SK-N-SH (cell line): ENCODE data around the gene ANKRD33B. TPM values are rescaled to one million over a fixed set of nuclear protein-coding genes. Genes with fewer than 3 reads are reported as not detected.

Experiments used
- CTCF ChIA-PET: fragments of 300-600, 350-600 bp; formaldehyde crosslinking; extraction: SDS; loops from one replicate; lab custom pipeline; 2021; lab: Yijun Ruan, JAX
- POLR2A ChIA-PET: fragments of 350-600 bp; sonication (Branson Sonifier 250); formaldehyde crosslinking; extraction: SDS; loops from one replicate; lab custom pipeline; 2020; ENCODE audit warnings: antibody characterized with exemption, inconsistent platforms; lab: Yijun Ruan, JAX
- DNase-seq: peaks from one replicate; pipeline ENCODE4 v3.0.0; 2012
- H2AFZ ChIP-seq: fragments of 200-600 bp; sonication (generic); 2 replicates; pipeline ENCODE4 v1.8.1; 2016; ENCODE audit warnings: antibody characterized with exemption, mild to moderate bottlenecking, low read depth
- H3F3A ChIP-seq: fragments of 200-600 bp; sonication (generic); replicated peaks from 2 replicates; pipeline ENCODE3; 2016; ENCODE audit warnings: antibody characterized with exemption, mild to moderate bottlenecking; ENCODE audit not compliant: insufficient read depth
- H3K27ac ChIP-seq, 2 experiments: fragments of 200-500 bp in 1 of 2; fragments of 200-600 bp in 1 of 2; sonication (Bioruptor generic) in 1 of 2; sonication (generic), shearing (Covaris generic) in 1 of 2; 2 replicates each; pipeline versions ENCODE4 v1.5.1 to v1.6.1; 2014 to 2016; ENCODE audit warnings: low read depth in 2 of 2, inconsistent platforms in 1 of 2, low read length in 1 of 2, mild to moderate bottlenecking in 1 of 2, mixed read lengths in 1 of 2
- H3K27me3 ChIP-seq: fragments of 200-600 bp; sonication (generic), shearing (Covaris generic); 2 replicates; pipeline ENCODE4 v1.6.1; 2016; ENCODE audit warnings: mixed run types; ENCODE audit not compliant: insufficient read depth
- H3K36me3 ChIP-seq, 2 experiments: fragments of 200-500 bp in 1 of 2; fragments of 200-600 bp in 1 of 2; sonication (Bioruptor generic) in 1 of 2; sonication (generic) in 1 of 2; replicated peaks in 1 of 2; 2 replicates each; pipeline versions ENCODE3 to v1.5.1; 2014 to 2016; ENCODE audit warnings: low read length in 1 of 2, mild to moderate bottlenecking in 1 of 2; ENCODE audit not compliant: insufficient read depth in 2 of 2, control insufficient read depth in 1 of 2
- H3K4me1 ChIP-seq, 2 experiments: fragments of 200-500 bp in 1 of 2; fragments of 200-600 bp in 1 of 2; sonication (Bioruptor generic) in 1 of 2; sonication (generic), shearing (Covaris generic) in 1 of 2; 2 replicates each; pipeline versions ENCODE4 v1.5.1 to v1.6.1; 2014 to 2016; ENCODE audit warnings: low read depth in 1 of 2, low read length in 1 of 2, mixed run types in 1 of 2; ENCODE audit not compliant: insufficient read depth in 2 of 2, control insufficient read depth in 1 of 2
- H3K4me2 ChIP-seq: fragments of 200-600 bp; sonication (generic), shearing (Covaris generic); 2 replicates; pipeline ENCODE4 v1.6.1; 2017; ENCODE audit warnings: mixed run types
- H3K4me3 ChIP-seq, 2 experiments: fragments of 200-500 bp in 1 of 2; fragments of 200-600 bp in 1 of 2; sonication (Bioruptor generic) in 1 of 2; sonication (generic), shearing (Covaris generic) in 1 of 2; 2 replicates each; pipeline versions ENCODE4 v1.5.1 to v1.8.1; 2014 to 2016; ENCODE audit warnings: low read depth in 2 of 2, inconsistent platforms in 1 of 2, low read length in 1 of 2, mild to moderate bottlenecking in 1 of 2, mixed read lengths in 1 of 2, moderate library complexity in 1 of 2
- H3K79me2 ChIP-seq: fragments of 200-600 bp; sonication (generic); 2 replicates; pipeline ENCODE4 v1.8.1; 2017; ENCODE audit warnings: mild to moderate bottlenecking; ENCODE audit not compliant: insufficient read depth
- H3K9ac ChIP-seq: fragments of 200-600 bp; sonication (generic); 2 replicates; pipeline ENCODE4 v1.6.1; 2017; ENCODE audit warnings: mixed run types
- H3K9me2 ChIP-seq: fragments of 200-600 bp; sonication (generic); 2 replicates; pipeline ENCODE4 v1.6.1; 2017; ENCODE audit warnings: mixed run types
- H3K9me3 ChIP-seq: fragments of 200-600 bp; sonication (generic); 2 replicates; pipeline ENCODE4 v1.6.1; 2017; ENCODE audit warnings: mixed run types, mild to moderate bottlenecking, moderate library complexity
- H4K20me1 ChIP-seq: fragments of 200-600 bp; sonication (generic); 2 replicates; pipeline ENCODE4 v1.6.1; 2017; ENCODE audit warnings: mild to moderate bottlenecking, mixed run types; ENCODE audit not compliant: insufficient read depth
- CHD2 ChIP-seq: fragments of 150-350 bp; IDR thresholded peaks from 2 replicates; pipeline ENCODE4 v1.6.1; 2018; ENCODE audit warnings: low read length; ENCODE audit not compliant: partially characterized antibody
- EP300 ChIP-seq, 2 experiments: IDR thresholded peaks; 2 replicates each; pipeline versions ENCODE4 v1.4.0 to v1.6.1; 2012; ENCODE audit warnings: borderline replicate concordance in 1 of 2, low read depth in 1 of 2, low read length in 1 of 2
- GABPA ChIP-seq: IDR thresholded peaks from 2 replicates; pipeline ENCODE4 v1.4.0; 2012; ENCODE audit warnings: low read depth, mild to moderate bottlenecking
- MXI1 ChIP-seq: IDR thresholded peaks from 2 replicates; pipeline ENCODE4 v1.6.1; 2012; ENCODE audit warnings: mild to moderate bottlenecking, low read depth, low read length, improper control_type of control experiment
- POLR2AphosphoS5 ChIP-seq: IDR thresholded peaks from 2 replicates; pipeline ENCODE4 v1.6.1; 2012; ENCODE audit warnings: low read depth, low read length
- RCOR1 ChIP-seq: fragments of 150-350 bp; IDR thresholded peaks from 2 replicates; pipeline ENCODE4 v1.6.1; 2017; ENCODE audit warnings: antibody characterized with exemption, low read length
- RFX5 ChIP-seq: IDR thresholded peaks from 2 replicates; pipeline ENCODE4 v1.6.1; 2012; ENCODE audit warnings: mild to moderate bottlenecking, improper control_type of control experiment, low read length
- RXRA ChIP-seq: IDR thresholded peaks from 2 replicates; pipeline ENCODE4 v1.4.0; 2012; ENCODE audit warnings: low read depth, mild to moderate bottlenecking, borderline replicate concordance
- TAF1 ChIP-seq: IDR thresholded peaks from 2 replicates; pipeline ENCODE4 v1.6.1; 2012; ENCODE audit warnings: low read depth, mild to moderate bottlenecking, low read length, moderate library complexity, borderline replicate concordance
- TCF12 ChIP-seq: IDR thresholded peaks from 2 replicates; pipeline ENCODE4 v1.4.0; 2012
- YY1 ChIP-seq: IDR thresholded peaks from 2 replicates; pipeline ENCODE4 v1.4.0; 2012; ENCODE audit warnings: low read depth, mild to moderate bottlenecking
- WGBS: methylation state at CpG from one replicate; pipeline ENCODE4 v1.1.6; 2017; ENCODE audit warnings: low lambda C conversion rate; 5-methylcytosine and 5-hydroxymethylcytosine counted together
- polyA plus RNA-seq, 3 experiments: library from polyadenylated mRNA; depleted of rRNA; stranded (reverse); fragments of >200 nt; gene quantifications; 2 replicates each; pipeline ENCODE4 v1.2.3, GENCODE V29; 2012
- TF ChIP-seq, protein P1 (sequence below): IDR thresholded peaks from 2 replicates; pipeline ENCODE4 v1.6.1; 2012; ENCODE audit warnings: mild to moderate bottlenecking, low read depth, low read length, moderate library complexity
- TF ChIP-seq, protein P2 (sequence below): fragments of 150-350 bp; IDR thresholded peaks from 2 replicates; pipeline ENCODE4 v1.6.1; 2017; ENCODE audit warnings: antibody characterized with exemption, low read length, low read depth, borderline replicate concordance
- TF ChIP-seq, protein P3 (sequence below): IDR thresholded peaks from 2 replicates; pipeline ENCODE4; 2012
- TF ChIP-seq, protein P4 (sequence below): IDR thresholded peaks from 2 replicates; pipeline ENCODE4 v1.4.0; 2012; ENCODE audit warnings: low read depth

The ANKRD33B gene
- polyA plus RNA-seq, 1 of the 3 experiments (the other 2 are of a cell fraction) = 1.8 TPM

DNA sequence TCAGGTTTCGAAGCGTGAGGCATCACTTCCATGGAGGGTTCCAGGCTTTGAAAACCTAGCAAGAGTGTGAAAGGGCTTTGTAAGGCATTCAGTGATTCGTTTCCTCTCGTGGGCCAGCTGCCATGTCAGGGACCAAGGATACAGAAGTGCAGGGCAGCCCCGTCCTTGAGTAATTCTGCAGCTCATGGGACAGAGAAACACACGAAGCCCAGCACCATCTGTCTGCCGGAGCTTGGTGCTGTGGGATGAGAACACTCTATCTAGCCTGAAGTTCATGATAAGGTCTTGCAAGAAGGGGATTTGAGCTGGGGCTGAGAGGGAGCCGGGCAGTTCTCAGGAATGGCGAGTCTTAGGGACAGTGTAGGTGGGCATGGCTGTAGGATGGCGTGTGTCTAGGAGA lies 55.8 kb downstream of the ANKRD33B start:
- no peak for TF ChIP-seq TAF1
- no peak for TF ChIP-seq RFX5
- no peak for TF ChIP-seq GABPA
- TF ChIP-seq MXI1 = no peak
- TF ChIP-seq CHD2 = no peak
- TF ChIP-seq YY1 = no peak
- no peak for TF ChIP-seq TCF12
- TF ChIP-seq RCOR1 = no peak
- no peak for TF ChIP-seq POLR2AphosphoS5
- TF ChIP-seq, protein P1, sequence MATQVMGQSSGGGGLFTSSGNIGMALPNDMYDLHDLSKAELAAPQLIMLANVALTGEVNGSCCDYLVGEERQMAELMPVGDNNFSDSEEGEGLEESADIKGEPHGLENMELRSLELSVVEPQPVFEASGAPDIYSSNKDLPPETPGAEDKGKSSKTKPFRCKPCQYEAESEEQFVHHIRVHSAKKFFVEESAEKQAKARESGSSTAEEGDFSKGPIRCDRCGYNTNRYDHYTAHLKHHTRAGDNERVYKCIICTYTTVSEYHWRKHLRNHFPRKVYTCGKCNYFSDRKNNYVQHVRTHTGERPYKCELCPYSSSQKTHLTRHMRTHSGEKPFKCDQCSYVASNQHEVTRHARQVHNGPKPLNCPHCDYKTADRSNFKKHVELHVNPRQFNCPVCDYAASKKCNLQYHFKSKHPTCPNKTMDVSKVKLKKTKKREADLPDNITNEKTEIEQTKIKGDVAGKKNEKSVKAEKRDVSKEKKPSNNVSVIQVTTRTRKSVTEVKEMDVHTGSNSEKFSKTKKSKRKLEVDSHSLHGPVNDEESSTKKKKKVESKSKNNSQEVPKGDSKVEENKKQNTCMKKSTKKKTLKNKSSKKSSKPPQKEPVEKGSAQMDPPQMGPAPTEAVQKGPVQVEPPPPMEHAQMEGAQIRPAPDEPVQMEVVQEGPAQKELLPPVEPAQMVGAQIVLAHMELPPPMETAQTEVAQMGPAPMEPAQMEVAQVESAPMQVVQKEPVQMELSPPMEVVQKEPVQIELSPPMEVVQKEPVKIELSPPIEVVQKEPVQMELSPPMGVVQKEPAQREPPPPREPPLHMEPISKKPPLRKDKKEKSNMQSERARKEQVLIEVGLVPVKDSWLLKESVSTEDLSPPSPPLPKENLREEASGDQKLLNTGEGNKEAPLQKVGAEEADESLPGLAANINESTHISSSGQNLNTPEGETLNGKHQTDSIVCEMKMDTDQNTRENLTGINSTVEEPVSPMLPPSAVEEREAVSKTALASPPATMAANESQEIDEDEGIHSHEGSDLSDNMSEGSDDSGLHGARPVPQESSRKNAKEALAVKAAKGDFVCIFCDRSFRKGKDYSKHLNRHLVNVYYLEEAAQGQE = no peak
- TF ChIP-seq, protein P2, sequence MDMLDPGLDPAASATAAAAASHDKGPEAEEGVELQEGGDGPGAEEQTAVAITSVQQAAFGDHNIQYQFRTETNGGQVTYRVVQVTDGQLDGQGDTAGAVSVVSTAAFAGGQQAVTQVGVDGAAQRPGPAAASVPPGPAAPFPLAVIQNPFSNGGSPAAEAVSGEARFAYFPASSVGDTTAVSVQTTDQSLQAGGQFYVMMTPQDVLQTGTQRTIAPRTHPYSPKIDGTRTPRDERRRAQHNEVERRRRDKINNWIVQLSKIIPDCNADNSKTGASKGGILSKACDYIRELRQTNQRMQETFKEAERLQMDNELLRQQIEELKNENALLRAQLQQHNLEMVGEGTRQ = no peak
- no peak for TF ChIP-seq EP300 (IDR thresholded peaks at IDR 0.05; ENCODE audit: borderline replicate concordance in 1 of 2, low read depth in 1 of 2, low read length in 1 of 2)
- TF ChIP-seq, protein P3, sequence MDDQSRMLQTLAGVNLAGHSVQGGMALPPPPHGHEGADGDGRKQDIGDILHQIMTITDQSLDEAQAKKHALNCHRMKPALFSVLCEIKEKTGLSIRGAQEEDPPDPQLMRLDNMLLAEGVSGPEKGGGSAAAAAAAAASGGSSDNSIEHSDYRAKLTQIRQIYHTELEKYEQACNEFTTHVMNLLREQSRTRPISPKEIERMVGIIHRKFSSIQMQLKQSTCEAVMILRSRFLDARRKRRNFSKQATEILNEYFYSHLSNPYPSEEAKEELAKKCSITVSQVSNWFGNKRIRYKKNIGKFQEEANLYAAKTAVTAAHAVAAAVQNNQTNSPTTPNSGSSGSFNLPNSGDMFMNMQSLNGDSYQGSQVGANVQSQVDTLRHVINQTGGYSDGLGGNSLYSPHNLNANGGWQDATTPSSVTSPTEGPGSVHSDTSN = no peak
- no peak for TF ChIP-seq RXRA
- TF ChIP-seq, protein P4, sequence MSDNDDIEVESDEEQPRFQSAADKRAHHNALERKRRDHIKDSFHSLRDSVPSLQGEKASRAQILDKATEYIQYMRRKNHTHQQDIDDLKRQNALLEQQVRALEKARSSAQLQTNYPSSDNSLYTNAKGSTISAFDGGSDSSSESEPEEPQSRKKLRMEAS = no peak
- no peaks in the 10 kb centered on the region for H3K27me3 ChIP-seq
- no peaks in the 10 kb centered on the region for H3K36me3 ChIP-seq
- CTCF ChIA-PET = interaction anchor here (1.1 to 11.8 kb wide), 2 partner anchors 8 to 165 kb away, joined by 6 to 265 read pairs; no protein-coding TSS in a partner anchor
- 0 out of 2 replicates have a peak, but pooled peaks cover 3% of the 10 kb centered on the region for H4K20me1 ChIP-seq
- H3K4me2 ChIP-seq = no peak overlapping the region
- DNase-seq = no peak
- H3K79me2 ChIP-seq = no peaks in the 10 kb centered on the region
- no peaks in the 10 kb centered on the region for H3F3A ChIP-seq
- WGBS = 72% methylated on average over 7 of the region's 10 CpGs
- no peaks in the 10 kb centered on the region for H3K4me1 ChIP-seq
- POLR2A ChIA-PET = no interaction called here
- H3K9me3 ChIP-seq = no peaks in the 10 kb centered on the region
- H3K27ac ChIP-seq = no peak overlapping the region
- H3K9ac ChIP-seq = no peak overlapping the region
- H3K4me3 ChIP-seq = no peak overlapping the region
- H2AFZ ChIP-seq = no peak overlapping the region
- no peaks in the 10 kb centered on the region for H3K9me2 ChIP-seq
